Gastroesophageal sphincter (tissue), 3 donors: Measurements from ENCODE around the gene PTPRN2.

ENCODE experiments used
- CTCF ChIP-seq, 4 experiments: fragments of 200-600 bp in 2 of 4; fragments of 450-650 bp in 2 of 4; sonication (generic) in 1 of 4; IDR thresholded peaks; one replicate each; pipeline ENCODE4 v1.5.1; 2017 to 2019; ENCODE audit warnings: antibody characterized with exemption in 4 of 4, mild to moderate bottlenecking in 2 of 4, moderate library complexity in 2 of 4
- POLR2A ChIP-seq, 2 donors: fragments of 450-650 bp; IDR thresholded peaks; one replicate each; pipeline ENCODE4 v1.6.1; 2017; ENCODE audit warnings: antibody characterized with exemption in 2 of 2, mild to moderate bottlenecking in 2 of 2, moderate library complexity in 1 of 2

GRCh38 chr7:157615852-157616251 is 971.8 kb downstream of the PTPRN2 start:
- TF ChIP-seq CTCF (IDR thresholded peaks at IDR 0.05) = no peak
- TF ChIP-seq POLR2A (IDR thresholded peaks at IDR 0.05) = no peak
